Left ventricle myocardium inferior (tissue), 1 donor: ENCODE data around the gene HOXC5. TPM values are rescaled to one million over a fixed set of nuclear protein-coding genes. Genes with fewer than 3 reads are reported as not detected.
A peak's percentile ranks its signal among the peaks of the same experiment; 100 is the strongest.

Source experiments
- DNase-seq: peaks from one replicate; pipeline ENCODE4 v3.0.0-alpha.2; 2020
- H3K27ac ChIP-seq: fragments of 200-600 bp; replicated peaks from 2 replicates; pipeline ENCODE4 v1.8.0; 2021
- H3K27me3 ChIP-seq: fragments of 200-600 bp; 2 replicates; pipeline ENCODE4 v1.8.0; 2021; ENCODE audit warnings: low read depth
- H3K36me3 ChIP-seq: fragments of 200-600 bp; 2 replicates; pipeline ENCODE4 v1.8.0; 2021
- H3K4me1 ChIP-seq: fragments of 200-600 bp; 2 replicates; pipeline ENCODE4 v1.8.0; 2021
- H3K4me3 ChIP-seq: fragments of 200-600 bp; 2 replicates; pipeline ENCODE4 v1.8.0; 2021; ENCODE audit warnings: mild to moderate bottlenecking, moderate library complexity
- H3K9me3 ChIP-seq: fragments of 200-600 bp; replicated peaks from 2 replicates; pipeline ENCODE4 v1.8.0; 2021
- intact Hi-C: fragments of 100-400 bp; cut with micrococcal nuclease; formaldehyde crosslinking; loops from one replicate; pipeline ENCODE4 v1.11.0; 2022
- total RNA-seq: library from RNA; stranded (reverse); fragmentation: NEBNext Ultra II Directional; extraction: Animal tissue kit (Norgen Biotek cat#: 25700); gene quantifications from one replicate; pipeline ENCODE4 v1.2.1, GENCODE V29; 2021
- TF ChIP-seq, protein P1 (sequence below): fragments of 200-600 bp; IDR thresholded peaks from 2 replicates; pipeline ENCODE4 v1.8.0; 2021; ENCODE audit warnings: antibody characterized with exemption, mild to moderate bottlenecking, borderline replicate concordance
- donor health status: DM: no; HTN: yes; CAD: no; lungs with severe emphysema.

HOXC5 gene
- total RNA-seq, 1 donor from 2014 or later: not detected

DNA sequence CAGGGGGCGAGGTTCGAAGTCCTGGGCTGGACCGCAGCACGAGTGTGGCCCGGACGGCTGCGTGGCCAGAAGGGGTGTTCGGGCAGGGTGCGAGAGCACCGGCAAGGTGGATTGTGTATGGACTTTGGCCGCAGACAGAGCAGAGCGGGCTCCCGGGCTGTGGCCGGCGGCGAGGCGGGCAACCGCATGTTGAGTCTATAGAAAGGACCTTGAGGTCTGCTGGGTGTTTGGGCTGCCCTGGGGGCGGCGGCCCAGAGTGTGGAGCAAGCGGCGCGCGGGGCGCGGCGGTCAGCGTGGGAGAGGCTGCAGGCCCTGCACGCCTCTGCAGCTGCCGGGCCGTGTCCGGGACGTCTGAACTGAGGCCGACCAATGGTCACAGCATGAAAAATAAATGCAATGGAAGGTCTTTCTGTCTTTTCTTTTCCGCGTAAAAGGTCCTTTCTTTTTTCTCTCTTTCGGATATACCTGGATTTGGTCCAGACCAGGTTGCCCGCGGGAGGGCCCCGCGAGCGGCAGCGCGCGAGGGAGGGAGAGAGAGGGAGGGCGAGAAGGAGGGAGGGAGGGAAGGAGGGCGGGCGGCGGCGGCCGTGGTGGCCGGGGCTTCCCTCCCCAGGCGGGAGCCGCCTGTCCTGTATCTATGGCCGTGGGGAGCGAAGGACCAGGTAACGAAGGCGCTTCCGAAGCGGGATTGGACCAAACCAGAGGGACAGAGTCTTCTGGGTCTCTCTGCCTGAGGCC is 38.4 kb upstream of the HOXC5 start:
- H3K27me3 ChIP-seq: peaks cover 100% of the 10 kb centered on the region
- TF ChIP-seq, protein P1, sequence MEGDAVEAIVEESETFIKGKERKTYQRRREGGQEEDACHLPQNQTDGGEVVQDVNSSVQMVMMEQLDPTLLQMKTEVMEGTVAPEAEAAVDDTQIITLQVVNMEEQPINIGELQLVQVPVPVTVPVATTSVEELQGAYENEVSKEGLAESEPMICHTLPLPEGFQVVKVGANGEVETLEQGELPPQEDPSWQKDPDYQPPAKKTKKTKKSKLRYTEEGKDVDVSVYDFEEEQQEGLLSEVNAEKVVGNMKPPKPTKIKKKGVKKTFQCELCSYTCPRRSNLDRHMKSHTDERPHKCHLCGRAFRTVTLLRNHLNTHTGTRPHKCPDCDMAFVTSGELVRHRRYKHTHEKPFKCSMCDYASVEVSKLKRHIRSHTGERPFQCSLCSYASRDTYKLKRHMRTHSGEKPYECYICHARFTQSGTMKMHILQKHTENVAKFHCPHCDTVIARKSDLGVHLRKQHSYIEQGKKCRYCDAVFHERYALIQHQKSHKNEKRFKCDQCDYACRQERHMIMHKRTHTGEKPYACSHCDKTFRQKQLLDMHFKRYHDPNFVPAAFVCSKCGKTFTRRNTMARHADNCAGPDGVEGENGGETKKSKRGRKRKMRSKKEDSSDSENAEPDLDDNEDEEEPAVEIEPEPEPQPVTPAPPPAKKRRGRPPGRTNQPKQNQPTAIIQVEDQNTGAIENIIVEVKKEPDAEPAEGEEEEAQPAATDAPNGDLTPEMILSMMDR: no peak
- DNase-seq: no peak
- no peaks in the 10 kb centered on the region for H3K36me3 ChIP-seq
- no peaks in the 10 kb centered on the region for H3K9me3 ChIP-seq
- H3K4me3 ChIP-seq: peak overlapping the region; percentile 66
- H3K27ac ChIP-seq: no peak overlapping the region
- intact Hi-C loops: no loop called here
- peaks cover 25% of the 10 kb centered on the region for H3K4me1 ChIP-seq

DNA sequence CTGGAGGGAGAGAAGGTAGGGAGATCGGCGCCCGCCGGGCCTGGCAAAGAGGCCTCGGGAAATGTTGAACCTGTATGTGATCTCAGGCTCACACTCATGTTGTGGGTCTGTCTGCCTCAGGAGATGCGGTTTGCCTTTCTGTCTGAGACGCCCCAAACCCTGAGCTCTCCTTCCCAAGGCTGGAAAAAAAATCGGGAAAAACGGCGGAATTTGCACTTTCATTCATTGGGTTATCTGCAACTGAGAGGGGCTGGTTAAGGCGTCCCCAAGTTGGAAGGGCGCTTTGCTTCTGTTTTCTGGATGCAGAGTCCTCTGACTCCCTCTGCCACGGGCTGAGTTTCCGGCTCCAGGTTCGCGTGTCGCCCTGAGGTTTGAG is 37.9 kb upstream of the HOXC5 start:
- no peak for DNase-seq
- peak overlapping the region; percentile 66 for H3K4me3 ChIP-seq
- TF ChIP-seq, protein P1: no peak
- peaks cover 100% of the 10 kb centered on the region for H3K27me3 ChIP-seq
- H3K27ac ChIP-seq: no peak overlapping the region
- H3K36me3 ChIP-seq: no peaks in the 10 kb centered on the region
- H3K9me3 ChIP-seq: no peaks in the 10 kb centered on the region
- H3K4me1 ChIP-seq: peaks cover 29% of the 10 kb centered on the region
- intact Hi-C loops: no loop called here

GRCh38 chr12:53995378-53996239 is 37.2 kb upstream of the HOXC5 start:
- no peak overlapping the region for H3K27ac ChIP-seq
- H3K4me3 ChIP-seq: peak overlapping the region; percentile 66
- H3K36me3 ChIP-seq: no peaks in the 10 kb centered on the region
- H3K27me3 ChIP-seq: peaks cover 100% of the 10 kb centered on the region
- no peak for DNase-seq
- H3K4me1 ChIP-seq: peaks cover 35% of the 10 kb centered on the region
- TF ChIP-seq, protein P1: no peak
- intact Hi-C loops: no loop called here
- H3K9me3 ChIP-seq: no peaks in the 10 kb centered on the region

- no peak overlapping the region for H3K27ac ChIP-seq
Observed at GRCh38 chr12:53996240-53997203, 36.3 kb upstream of the HOXC5 start.

More at GRCh38 chr12:53996240-53997203, 36.3 kb upstream of the HOXC5 start:
- no peaks in the 10 kb centered on the region for H3K36me3 ChIP-seq
- DNase-seq: no peak
- TF ChIP-seq, protein P1: no peak
- intact Hi-C loops: no loop called here
- H3K9me3 ChIP-seq: no peaks in the 10 kb centered on the region
- peak overlapping the region; percentile 66 for H3K4me3 ChIP-seq
- H3K27me3 ChIP-seq: peaks cover 100% of the 10 kb centered on the region
- peaks cover 38% of the 10 kb centered on the region for H3K4me1 ChIP-seq
